OCI-LY7 (cell line): ENCODE measurements around the gene SIGLEC12. TPM values are rescaled to one million over a fixed set of nuclear protein-coding genes. Genes with fewer than 3 reads are reported as not detected.

ENCODE experiments used
- BruUV-seq: library from RNA; stranded (reverse); fragments of 400-500 nt; replicated peaks from 2 replicates; lab custom pipeline; 2021; lab: Mats Ljungman, UMichigan
- CTCF ChIA-PET: fragments of 300-600 bp; sonication (Branson Sonifier 250); formaldehyde crosslinking; loops from one replicate; lab custom pipeline; 2022; ENCODE audit warnings: antibody characterized with exemption; ENCODE audit not compliant: unreplicated experiment; lab: Charles Lee
- POLR2A ChIA-PET: fragments of 300-600 bp; sonication (Branson Sonifier 250); formaldehyde crosslinking; loops from one replicate; lab custom pipeline; 2022; ENCODE audit warnings: antibody characterized with exemption; lab: Charles Lee
- DNase-seq: peaks from one replicate; pipeline ENCODE4 v3.0.0-alpha.2; 2015; ENCODE audit warnings: low spot score
- H2AFZ ChIP-seq: fragments of 200-600 bp; sonication (generic), shearing (Covaris generic); 2 replicates; pipeline ENCODE4 v1.6.1; 2014; ENCODE audit warnings: mild to moderate bottlenecking, antibody characterized with exemption, low read length, moderate library complexity
- H3K27ac ChIP-seq: fragments of 200-600 bp; sonication (generic); 2 replicates; pipeline ENCODE4 v1.5.1; 2014; ENCODE audit warnings: mixed run types, low read depth, mild to moderate bottlenecking, moderate library complexity, low read length, inconsistent platforms; ENCODE audit not compliant: poor library complexity, severe bottlenecking
- H3K36me3 ChIP-seq: fragments of 200-600 bp; sonication (generic); 2 replicates; pipeline ENCODE4 v1.6.1; 2014; ENCODE audit warnings: mild to moderate bottlenecking, antibody characterized with exemption, low read length, moderate library complexity, mixed read lengths; ENCODE audit not compliant: insufficient read depth
- H3K4me1 ChIP-seq: fragments of 200-600 bp; sonication (generic); 2 replicates; pipeline ENCODE4 v1.5.1; 2014; ENCODE audit warnings: mild to moderate bottlenecking, low read length; ENCODE audit not compliant: insufficient read depth, poor library complexity, severe bottlenecking
- H3K4me2 ChIP-seq: fragments of 200-600 bp; sonication (generic); 2 replicates; pipeline ENCODE4 v1.6.1; 2014; ENCODE audit warnings: mild to moderate bottlenecking, low read length
- H3K4me3 ChIP-seq: fragments of 200-600 bp; sonication (generic); 2 replicates; pipeline ENCODE4 v1.5.1; 2014; ENCODE audit warnings: mild to moderate bottlenecking, low read depth, low read length; ENCODE audit not compliant: poor library complexity, severe bottlenecking
- H3K79me2 ChIP-seq: fragments of 200-600 bp; sonication (generic); 2 replicates; pipeline ENCODE4 v1.6.1; 2016; ENCODE audit warnings: low read depth, mild to moderate bottlenecking, low read length, moderate library complexity, mixed read lengths; ENCODE audit not compliant: insufficient read depth
- H3K9me2 ChIP-seq: fragments of 200-600 bp; sonication (generic); 2 replicates; pipeline ENCODE4 v1.6.1; 2016; ENCODE audit warnings: mild to moderate bottlenecking, low read length, mixed read lengths; ENCODE audit not compliant: insufficient read depth
- H3K9me3 ChIP-seq: fragments of 200-600 bp; sonication (generic); 2 replicates; pipeline ENCODE4 v1.6.1; 2014; ENCODE audit warnings: mild to moderate bottlenecking, mixed run types, low read length, mixed read lengths
- H4K20me1 ChIP-seq: fragments of 200-600 bp; sonication (generic); 2 replicates; pipeline ENCODE4 v1.6.1; 2014; ENCODE audit warnings: mild to moderate bottlenecking, antibody characterized with exemption, low read length, moderate library complexity, mixed read lengths; ENCODE audit not compliant: insufficient read depth
- EZH2phosphoT487 ChIP-seq: fragments of 200-600 bp; sonication (generic); IDR thresholded peaks from 2 replicates; pipeline ENCODE4 v1.6.1; 2018; ENCODE audit warnings: low read depth, borderline replicate concordance, mild to moderate bottlenecking, mixed run types, antibody characterized with exemption, low read length, moderate library complexity, mixed read lengths
- intact Hi-C: fragments of 100-400 bp; cut with micrococcal nuclease; formaldehyde crosslinking; loops from one replicate; pipeline ENCODE4 v1.10.0; 2022; ENCODE audit not compliant: unreplicated experiment
- total RNA-seq, 2 experiments: library from RNA; depleted of rRNA in 1 of 2; stranded (reverse); fragments of >200 nt in 1 of 2; shearing (Covaris generic) in 1 of 2; gene quantifications; 2 replicates each; pipeline ENCODE4 v1.2.3, GENCODE V29; 2014 to 2022
- TF ChIP-seq, protein P1 (sequence below): fragments of 200-600 bp; sonication (generic); conservative IDR thresholded peaks from 2 replicates; pipeline ENCODE4 v1.5.1; 2014; ENCODE audit warnings: mild to moderate bottlenecking, antibody characterized with exemption, low read length, moderate library complexity, mixed read lengths

Gene SIGLEC12
- total RNA-seq, 2 experiments from 2014 or later, result not detected

DNA sequence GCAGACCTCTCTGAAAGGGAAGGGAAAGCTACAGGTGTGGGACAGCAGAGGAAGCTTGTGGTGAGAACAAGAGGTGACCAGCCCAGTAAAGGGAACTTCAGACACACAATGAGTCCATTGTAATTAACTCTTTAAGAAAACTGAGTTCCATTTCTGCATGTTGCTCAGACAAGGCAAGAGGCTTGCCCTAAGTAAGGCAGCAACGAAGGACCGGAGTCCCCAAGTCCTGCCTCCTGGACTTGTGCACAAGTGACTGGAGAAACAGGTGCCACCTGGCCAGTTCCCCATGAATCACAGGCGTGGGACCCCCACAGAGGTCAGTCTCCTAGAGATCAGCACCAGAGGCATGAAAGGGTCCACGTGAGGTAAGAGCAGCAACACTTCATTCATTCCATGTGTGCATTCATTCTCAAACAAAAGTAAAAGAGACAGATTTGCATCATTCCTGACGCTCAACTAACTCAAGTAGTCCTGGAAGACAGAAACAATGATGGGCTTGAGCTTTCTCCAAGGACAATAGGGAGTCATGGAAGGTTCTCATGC, 44.6 kb upstream of the SIGLEC12 start:
- Histone ChIP-seq H3K27ac (no peak overlapping the region), H2AFZ (no peak overlapping the region), H4K20me1 (no peaks in the 10 kb centered on the region), H3K4me2 (no peak overlapping the region), H3K4me1 (no peaks in the 10 kb centered on the region), H3K79me2 (no peaks in the 10 kb centered on the region), H3K4me3 (no peak overlapping the region), H3K9me2 (no peaks in the 10 kb centered on the region), H3K36me3 (no peaks in the 10 kb centered on the region), H3K9me3 (no peaks in the 10 kb centered on the region)
- intact Hi-C loops, result no loop called here
- DNase-seq, result no peak
- CTCF ChIA-PET, result no interaction called here
- BruUV-seq, result no TSS peak
- TF ChIP-seq, protein P1, sequence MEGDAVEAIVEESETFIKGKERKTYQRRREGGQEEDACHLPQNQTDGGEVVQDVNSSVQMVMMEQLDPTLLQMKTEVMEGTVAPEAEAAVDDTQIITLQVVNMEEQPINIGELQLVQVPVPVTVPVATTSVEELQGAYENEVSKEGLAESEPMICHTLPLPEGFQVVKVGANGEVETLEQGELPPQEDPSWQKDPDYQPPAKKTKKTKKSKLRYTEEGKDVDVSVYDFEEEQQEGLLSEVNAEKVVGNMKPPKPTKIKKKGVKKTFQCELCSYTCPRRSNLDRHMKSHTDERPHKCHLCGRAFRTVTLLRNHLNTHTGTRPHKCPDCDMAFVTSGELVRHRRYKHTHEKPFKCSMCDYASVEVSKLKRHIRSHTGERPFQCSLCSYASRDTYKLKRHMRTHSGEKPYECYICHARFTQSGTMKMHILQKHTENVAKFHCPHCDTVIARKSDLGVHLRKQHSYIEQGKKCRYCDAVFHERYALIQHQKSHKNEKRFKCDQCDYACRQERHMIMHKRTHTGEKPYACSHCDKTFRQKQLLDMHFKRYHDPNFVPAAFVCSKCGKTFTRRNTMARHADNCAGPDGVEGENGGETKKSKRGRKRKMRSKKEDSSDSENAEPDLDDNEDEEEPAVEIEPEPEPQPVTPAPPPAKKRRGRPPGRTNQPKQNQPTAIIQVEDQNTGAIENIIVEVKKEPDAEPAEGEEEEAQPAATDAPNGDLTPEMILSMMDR, result no peak
- TF ChIP-seq EZH2phosphoT487, result no peak
- POLR2A ChIA-PET, result no interaction called here

DNA sequence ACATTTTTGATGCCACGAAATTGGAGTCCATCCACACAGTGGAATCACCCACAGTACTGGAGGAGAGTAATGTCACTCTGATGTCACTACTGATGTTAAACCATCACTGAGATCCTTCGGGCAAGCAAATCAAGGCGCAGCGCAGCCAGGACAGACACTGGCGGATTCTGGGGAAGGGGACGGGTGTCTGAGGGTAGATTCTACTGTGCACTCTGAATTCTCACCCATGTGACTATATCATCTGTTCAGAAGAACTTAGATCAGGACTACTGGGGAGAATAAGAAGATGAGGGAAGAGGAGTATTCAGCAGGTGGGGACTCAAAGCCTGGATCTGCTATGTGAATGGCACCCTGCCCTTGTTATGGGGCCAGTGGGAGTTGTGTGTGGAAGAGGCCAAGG, 42.4 kb upstream of the SIGLEC12 start:
- no peak overlapping the region for H3K4me3 ChIP-seq
- no peaks in the 10 kb centered on the region for H4K20me1 ChIP-seq
- H2AFZ ChIP-seq, result no peak overlapping the region
- DNase-seq, result no peak
- no peaks in the 10 kb centered on the region for H3K9me3 ChIP-seq
- intact Hi-C loops, result no loop called here
- H3K4me1 ChIP-seq, result no peaks in the 10 kb centered on the region
- H3K9me2 ChIP-seq, result no peaks in the 10 kb centered on the region
- H3K36me3 ChIP-seq, result no peaks in the 10 kb centered on the region
- POLR2A ChIA-PET, result no interaction called here
- no peak overlapping the region for H3K27ac ChIP-seq
- TF ChIP-seq EZH2phosphoT487, result no peak
- TF ChIP-seq, protein P1, result no peak
- CTCF ChIA-PET, result no interaction called here
- H3K4me2 ChIP-seq, result no peak overlapping the region
- BruUV-seq, result no TSS peak
- no peaks in the 10 kb centered on the region for H3K79me2 ChIP-seq

DNA sequence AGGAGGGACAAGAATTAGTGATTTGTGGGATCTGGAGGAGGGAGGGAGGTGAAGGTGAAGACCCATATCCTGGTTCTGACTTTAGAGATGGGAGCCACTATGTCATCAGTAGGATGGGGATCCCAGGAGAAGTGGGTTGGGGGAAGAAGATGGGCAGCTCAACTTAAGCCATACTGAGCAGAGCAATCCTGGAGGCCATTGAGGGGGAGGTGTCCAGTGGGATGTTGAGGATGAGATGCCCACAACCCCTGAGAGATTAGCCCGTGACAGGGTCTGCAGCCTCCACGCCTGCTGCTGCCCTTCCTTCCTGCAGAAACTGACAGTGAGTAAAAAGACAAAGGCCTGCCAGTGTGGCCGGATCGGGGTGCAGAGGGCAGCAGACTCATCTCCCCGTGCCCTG, 41.1 kb upstream of the SIGLEC12 start:
- H3K4me2 ChIP-seq, result no peak overlapping the region
- TF ChIP-seq EZH2phosphoT487, result no peak
- TF ChIP-seq, protein P1, result no peak
- H2AFZ ChIP-seq, result no peak overlapping the region
- DNase-seq, result no peak
- H3K36me3 ChIP-seq, result no peaks in the 10 kb centered on the region
- no peaks in the 10 kb centered on the region for H4K20me1 ChIP-seq
- H3K27ac ChIP-seq, result no peak overlapping the region
- no peaks in the 10 kb centered on the region for H3K4me1 ChIP-seq
- H3K9me2 ChIP-seq, result no peaks in the 10 kb centered on the region
- H3K79me2 ChIP-seq, result no peaks in the 10 kb centered on the region
- POLR2A ChIA-PET, result no interaction called here
- H3K4me3 ChIP-seq, result no peak overlapping the region
- CTCF ChIA-PET, result no interaction called here
- intact Hi-C loops, result no loop called here
- H3K9me3 ChIP-seq, result no peaks in the 10 kb centered on the region
- BruUV-seq, result no TSS peak
